Calu3 (cell line): Measurements from ENCODE around the gene SLMAP. TPM values are rescaled to one million over a fixed set of nuclear protein-coding genes. Genes with fewer than 3 reads are reported as not detected.

ENCODE experiments used
- BruUV-seq: library from RNA; stranded (reverse); fragments of 400-500 nt; replicated peaks from 2 replicates; lab custom pipeline; 2021; lab: Mats Ljungman, UMichigan
- CTCF ChIA-PET: fragments of 300-600 bp; sonication (Branson Sonifier 250); formaldehyde crosslinking; loops from one replicate; lab custom pipeline; 2022; ENCODE audit warnings: antibody characterized with exemption; lab: Charles Lee
- DNase-seq: peaks from one replicate; pipeline ENCODE4 v3.0.0; 2022
- H3K27ac Mint-ChIP-seq: one replicate; pipeline ENCODE4 v1.8.0; 2022; ENCODE audit warnings: mixed read lengths; ENCODE audit not compliant: unreplicated experiment
- H3K27me3 Mint-ChIP-seq: one replicate; pipeline ENCODE4 v1.8.0; 2022; ENCODE audit warnings: mixed read lengths; ENCODE audit not compliant: unreplicated experiment
- H3K36me3 Mint-ChIP-seq: one replicate; pipeline ENCODE4 v1.8.0; 2022; ENCODE audit warnings: mild to moderate bottlenecking, moderate library complexity, mixed read lengths; ENCODE audit not compliant: insufficient read depth, unreplicated experiment
- H3K4me1 Mint-ChIP-seq: one replicate; pipeline ENCODE4 v1.8.0; 2022; ENCODE audit warnings: mild to moderate bottlenecking, low read depth, mixed read lengths; ENCODE audit not compliant: unreplicated experiment
- H3K4me3 Mint-ChIP-seq: one replicate; pipeline ENCODE4 v1.8.0; 2022; ENCODE audit warnings: mild to moderate bottlenecking, low read depth, moderate library complexity, mixed read lengths; ENCODE audit not compliant: unreplicated experiment
- H3K9me3 Mint-ChIP-seq: one replicate; pipeline ENCODE4 v1.8.0; 2022; ENCODE audit warnings: low read depth, mixed read lengths; ENCODE audit not compliant: unreplicated experiment
- CTCF ChIP-seq: fragments of 200-600 bp; IDR thresholded peaks from one replicate; pipeline ENCODE4 v1.8.0; 2022; ENCODE audit warnings: antibody characterized with exemption; ENCODE audit not compliant: unreplicated experiment
- intact Hi-C: fragments of 100-400 bp; cut with micrococcal nuclease; formaldehyde crosslinking; loops from one replicate; pipeline ENCODE4 v1.10.0; 2022; ENCODE audit not compliant: unreplicated experiment
- total RNA-seq: library from RNA; stranded (reverse); gene quantifications from 2 replicates; pipeline ENCODE4 v1.2.3, GENCODE V29; 2022

Gene SLMAP
- total RNA-seq, 1 experiment from 2014 or later: 114 TPM

GRCh38 chr3:57956833-57957174, 200.7 kb downstream of the SLMAP start:
- Mint-ChIP-seq H3K4me1 (peaks cover 31% of the 10 kb centered on the region), H3K9me3 (no peaks in the 10 kb centered on the region), H3K36me3 (peaks cover 5% of the 10 kb centered on the region), H3K27ac (no peak overlapping the region), H3K27me3 (no peaks in the 10 kb centered on the region), H3K4me3 (no peak overlapping the region)
- no peak for TF ChIP-seq CTCF
- DNase-seq: no peak
- BruUV-seq: no TSS peak
- CTCF ChIA-PET: interaction anchor here (0.6 to 0.7 kb wide), 2 partner anchors 20 to 209 kb away, joined by 3 read pairs; no protein-coding TSS in a partner anchor
- intact Hi-C loops: no loop called here

- intact Hi-C loops: no loop called here
- TF ChIP-seq CTCF: no peak
- CTCF ChIA-PET: no interaction called here
- Mint-ChIP-seq H3K27me3 (no peaks in the 10 kb centered on the region), H3K4me3 (no peak overlapping the region), H3K4me1 (peaks cover 30% of the 10 kb centered on the region), H3K9me3 (no peaks in the 10 kb centered on the region), H3K36me3 (peaks cover 5% of the 10 kb centered on the region), H3K27ac (no peak overlapping the region)
- BruUV-seq: no TSS peak
- no peak for DNase-seq
Measured at GRCh38 chr3:57957824-57958223, 201.7 kb downstream of the SLMAP start.

- peaks cover 5% of the 10 kb centered on the region for H3K36me3 Mint-ChIP-seq
- DNase-seq: peak; percentile 76
- CTCF ChIA-PET: interaction anchor here (0.7 to 1.3 kb wide), 6 partner anchors 14 to 1053 kb away, joined by 3 to 4 read pairs (median 3); partner anchors contain the start of gene FLNB
Measured at GRCh38 chr3:57958642-57959422, 202.7 kb downstream of the SLMAP start.

More at GRCh38 chr3:57958642-57959422, 202.7 kb downstream of the SLMAP start:
- no TSS peak for BruUV-seq
- TF ChIP-seq CTCF: no peak
- H3K4me3 Mint-ChIP-seq: peak overlapping the region; percentile 12
- peak overlapping the region; percentile 77 for H3K27ac Mint-ChIP-seq
- no peaks in the 10 kb centered on the region for H3K9me3 Mint-ChIP-seq
- intact Hi-C loops: no loop called here
- H3K27me3 Mint-ChIP-seq: no peaks in the 10 kb centered on the region
- H3K4me1 Mint-ChIP-seq: peaks cover 30% of the 10 kb centered on the region
